Stimulated activated CD4-positive, alpha-beta T cell treated with anti-CD3 and anti-CD28 coated beads, Interleukin-4, amount 100 ng/mL, for 4 hours (primary cell): ENCODE data around the gene SYNGR4.
"Not testable (repeated sequence)": the region's sequence is repeated elsewhere in the genome, so short reads cannot be mapped to it uniquely, and the experiment has no call there.

Source experiments
- DNase-seq, 2 experiments: peaks; one replicate each; pipeline ENCODE4 v3.0.0-alpha.2; 2020

The SYNGR4 gene

DNA sequence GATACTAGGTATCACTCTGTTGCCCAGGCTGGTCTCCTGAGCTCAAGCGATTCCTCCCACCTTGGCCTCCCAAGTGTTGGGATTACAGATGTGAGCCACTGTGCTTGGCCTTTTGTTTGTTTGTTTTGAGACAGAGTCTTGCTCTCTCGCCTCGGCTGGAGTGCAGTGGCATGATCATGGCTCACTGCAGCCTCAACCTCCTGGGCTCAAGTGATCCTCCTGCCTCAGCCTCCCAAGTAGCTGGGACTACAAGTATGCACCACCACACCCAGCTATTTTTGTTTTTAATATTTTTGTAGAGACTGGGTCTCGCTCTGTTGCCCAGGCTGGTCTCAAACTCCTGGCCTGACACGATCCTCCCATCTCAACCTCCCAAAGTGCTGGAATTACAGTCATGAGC, 7.6 kb downstream of the SYNGR4 start:
- not testable (repeated sequence) for DNase-seq

DNA sequence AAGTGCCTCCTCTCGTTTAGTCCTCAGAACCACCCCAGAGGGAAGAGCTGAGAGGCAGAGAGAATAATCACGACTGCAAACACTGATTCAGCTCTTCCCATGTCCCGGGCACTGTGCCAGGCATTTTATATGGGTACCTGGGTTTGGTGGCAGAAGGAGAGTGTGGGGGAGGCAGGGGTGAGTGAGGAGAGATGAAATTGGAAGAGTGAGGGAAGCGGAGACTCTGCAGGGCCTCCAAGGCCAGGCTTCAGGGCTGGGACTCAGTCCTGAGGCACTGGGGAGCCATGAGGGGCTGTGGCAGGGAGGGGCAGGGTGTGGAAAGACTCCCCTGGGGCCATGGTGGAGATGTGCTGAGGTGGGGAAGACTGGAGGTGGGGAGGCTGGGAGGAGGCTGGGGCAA, 8.7 kb downstream of the SYNGR4 start:
- DNase-seq: no peak

DNA sequence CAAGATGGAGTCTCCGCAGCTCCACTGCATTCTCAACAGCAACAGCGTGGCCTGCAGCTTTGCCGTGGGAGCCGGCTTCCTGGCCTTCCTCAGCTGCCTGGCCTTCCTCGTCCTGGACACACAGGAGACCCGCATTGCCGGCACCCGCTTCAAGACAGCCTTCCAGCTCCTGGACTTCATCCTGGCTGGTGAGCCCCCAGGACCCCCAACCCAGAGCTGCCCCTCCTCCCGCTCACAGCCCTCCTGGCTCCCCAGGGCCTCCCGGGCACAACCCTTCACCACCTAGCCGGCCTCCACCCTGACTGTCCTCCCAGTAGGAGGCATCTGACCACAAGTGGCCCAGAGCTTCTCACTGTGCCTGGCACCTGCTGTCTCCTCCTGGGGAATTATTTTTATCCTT, 9.4 kb downstream of the SYNGR4 start:
- DNase-seq: no peak

DNA sequence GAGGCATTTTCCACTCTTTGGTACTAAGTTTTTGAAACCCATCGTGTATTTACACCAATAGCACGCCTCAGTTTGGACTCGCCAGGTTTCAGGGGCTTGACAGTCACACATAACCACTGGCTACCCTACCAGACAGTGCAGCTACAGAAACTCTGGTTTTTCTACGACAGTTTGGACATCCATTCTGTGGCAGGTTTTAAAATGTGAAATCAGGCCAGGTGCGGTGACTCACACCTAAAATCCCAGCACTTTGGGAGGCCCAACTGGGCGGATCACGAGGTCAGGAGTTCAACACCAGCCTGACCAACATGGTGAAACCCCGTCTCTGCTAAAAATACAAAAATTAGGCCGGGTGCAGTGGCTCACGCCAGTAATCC, 14.0 kb downstream of the SYNGR4 start:
- DNase-seq: no peak

DNA sequence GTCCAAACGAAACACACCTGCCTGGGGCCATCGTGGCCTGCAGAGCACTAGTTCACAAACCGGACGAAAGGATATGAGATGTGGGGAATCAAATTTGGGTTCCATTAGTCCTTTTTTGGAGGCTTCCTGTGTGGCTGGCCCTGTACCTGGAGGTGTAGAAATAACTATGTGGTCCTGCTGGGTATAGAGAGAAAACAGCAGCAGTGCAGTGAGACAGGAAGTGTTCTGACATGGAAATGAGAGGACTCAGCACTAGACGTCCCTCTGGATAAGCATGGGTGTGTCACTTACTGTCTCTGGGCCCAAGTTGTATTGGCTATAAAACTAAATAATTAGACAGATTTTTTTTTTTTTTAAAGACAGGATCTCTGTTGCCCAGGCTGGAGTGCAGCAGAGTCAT, 14.9 kb downstream of the SYNGR4 start:
- no peak for DNase-seq

DNA sequence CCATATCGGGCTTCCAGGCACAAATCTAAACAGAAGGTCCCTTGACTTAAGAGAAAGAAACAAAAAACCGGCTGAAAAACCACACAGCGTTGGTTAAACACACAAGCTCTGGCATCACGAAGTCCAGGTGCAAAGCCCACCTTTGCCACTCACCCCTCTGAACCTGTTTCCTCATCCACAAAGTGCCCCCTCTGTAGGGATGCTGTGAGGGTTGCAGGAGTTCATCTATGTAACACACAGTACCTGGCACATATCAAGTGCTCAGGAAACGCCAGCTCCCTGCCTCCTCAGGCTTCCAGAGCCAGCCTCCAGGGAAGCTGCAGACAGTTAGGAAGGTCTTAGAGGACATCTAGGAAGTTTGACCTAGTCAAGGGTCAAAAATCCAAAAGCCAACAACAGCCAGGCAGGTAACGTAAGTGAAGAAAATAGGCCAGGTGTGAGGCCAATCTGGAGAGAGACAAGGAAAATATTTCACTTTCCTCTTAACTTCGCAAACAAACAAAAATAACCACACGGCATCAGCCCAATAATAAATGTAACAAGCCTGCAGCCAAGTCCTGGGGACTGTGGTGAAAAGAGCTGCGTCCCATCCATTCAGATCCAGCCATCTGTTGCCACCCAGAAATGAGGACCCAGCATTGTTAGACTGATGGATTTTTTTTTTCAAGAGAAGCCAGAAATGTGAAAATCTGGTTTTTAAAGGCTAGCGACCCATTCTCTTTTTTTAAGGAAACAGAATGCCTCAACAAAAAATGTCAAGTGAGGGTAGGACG, 17.2 kb downstream of the SYNGR4 start:
- no peak for DNase-seq

DNA sequence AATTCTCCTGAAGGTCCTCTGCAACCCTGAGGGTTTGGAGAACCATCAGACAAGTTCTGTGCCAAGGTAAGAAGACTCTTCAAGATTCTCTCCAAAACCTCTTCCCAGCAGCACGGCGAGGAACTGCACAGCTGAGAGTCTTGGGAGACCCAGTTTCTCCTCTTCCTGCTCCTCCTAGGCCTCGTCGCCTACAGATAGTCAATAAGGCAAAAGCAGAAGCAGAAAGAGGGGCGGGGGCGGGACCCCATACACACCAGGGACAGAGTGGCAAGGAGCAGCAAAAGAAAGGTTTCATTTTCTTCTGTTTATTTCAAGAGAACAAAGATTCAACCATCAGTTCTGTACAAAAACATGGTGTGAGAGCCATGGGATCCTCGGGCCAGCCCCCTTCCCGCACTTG, 18.1 kb downstream of the SYNGR4 start:
- no peak for DNase-seq

DNA sequence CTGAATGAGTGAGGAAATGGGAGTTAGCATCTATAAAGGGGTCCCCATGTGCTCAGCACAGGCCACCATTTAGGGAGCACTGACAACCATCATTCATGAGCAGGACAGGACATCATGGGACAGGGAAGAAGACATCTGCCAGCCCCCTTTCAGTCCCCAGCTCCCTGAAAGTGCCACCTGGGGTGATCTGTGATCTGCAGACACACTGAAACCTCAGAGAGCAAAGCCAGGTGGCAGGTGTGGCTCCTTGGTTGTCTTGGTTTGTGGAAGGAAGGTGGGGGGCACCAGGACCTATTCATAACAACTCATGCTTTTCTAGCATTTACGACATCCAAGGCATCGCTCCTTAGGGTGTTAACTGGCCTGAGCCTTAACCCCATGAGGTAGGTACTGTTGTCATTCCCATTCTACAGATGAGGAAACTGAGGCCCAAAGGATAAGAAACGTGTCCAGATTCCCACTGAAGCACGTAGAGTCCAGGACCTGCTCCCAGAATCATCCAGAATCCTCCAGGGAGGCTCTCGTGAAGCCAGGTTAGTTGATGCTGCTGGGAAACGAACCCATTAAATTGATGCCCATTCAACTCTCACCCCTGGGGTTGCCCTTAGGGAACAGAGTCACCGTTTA, 21.4 kb downstream of the SYNGR4 start:
- DNase-seq: no peak

DNA sequence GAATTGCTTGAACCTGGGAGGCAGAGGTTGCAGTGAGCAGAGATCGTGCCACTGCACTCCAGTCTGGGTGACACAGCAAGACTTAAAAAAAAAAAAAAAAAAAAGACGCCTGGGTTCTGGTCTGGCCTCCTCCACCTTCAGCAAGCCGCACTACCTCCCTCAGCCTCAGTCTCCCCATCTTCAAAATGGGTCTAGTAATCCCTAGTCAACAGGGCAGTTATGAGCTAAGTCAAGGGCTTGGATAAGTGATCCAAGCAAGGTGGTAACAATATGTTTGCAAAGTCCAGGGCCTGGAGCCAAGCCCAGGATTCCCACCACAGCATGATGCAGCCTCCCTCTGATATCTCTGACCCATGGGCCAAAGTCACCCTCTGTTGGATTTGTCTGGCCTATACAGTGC, 22.8 kb downstream of the SYNGR4 start:
- DNase-seq: no peak

DNA sequence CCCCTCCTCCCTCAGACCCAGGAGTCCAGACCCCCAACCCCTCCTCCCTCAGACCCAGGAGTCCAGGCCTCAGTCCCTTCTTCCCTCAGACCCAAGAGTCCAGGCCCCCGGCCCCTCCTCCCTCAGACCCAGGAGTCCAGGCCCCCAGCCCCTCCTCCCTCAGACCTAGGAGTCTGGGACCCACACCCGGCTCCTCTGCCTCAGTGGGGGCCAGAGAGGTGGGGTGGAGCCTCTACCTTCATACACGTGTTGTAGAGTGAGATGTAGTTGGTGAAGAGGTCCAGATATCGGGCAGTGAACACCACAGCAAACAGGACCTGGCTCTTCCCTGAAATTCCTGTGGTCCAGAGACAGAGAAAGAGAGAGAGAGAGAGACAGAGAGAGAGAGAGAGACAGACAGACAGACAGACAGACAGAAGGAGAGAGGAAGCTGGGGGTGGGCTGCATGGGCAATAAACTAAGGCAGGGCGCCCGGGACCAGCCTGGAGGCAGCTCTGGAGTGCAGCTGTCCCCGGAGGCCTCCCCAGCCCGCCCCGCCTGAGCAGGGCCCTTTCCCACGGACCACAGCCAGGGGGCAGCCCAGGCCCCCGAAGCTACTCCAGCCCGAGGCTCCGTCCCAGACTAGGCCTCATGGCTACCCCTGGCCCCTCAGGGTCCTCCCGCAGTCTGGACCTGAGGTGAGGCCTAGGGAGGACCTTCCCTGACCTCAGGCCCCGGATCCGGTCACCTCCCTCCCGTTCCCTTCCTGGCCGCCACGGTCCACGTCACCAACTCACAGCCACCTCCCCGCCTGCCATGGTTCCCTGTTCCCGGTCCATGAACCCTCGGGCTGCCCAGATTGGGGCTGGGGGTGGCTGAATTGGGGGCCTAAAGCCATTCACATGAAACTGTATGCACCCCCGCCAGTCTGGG, 26.3 kb downstream of the SYNGR4 start:
- peak; percentile 60 to 61 for DNase-seq

DNA sequence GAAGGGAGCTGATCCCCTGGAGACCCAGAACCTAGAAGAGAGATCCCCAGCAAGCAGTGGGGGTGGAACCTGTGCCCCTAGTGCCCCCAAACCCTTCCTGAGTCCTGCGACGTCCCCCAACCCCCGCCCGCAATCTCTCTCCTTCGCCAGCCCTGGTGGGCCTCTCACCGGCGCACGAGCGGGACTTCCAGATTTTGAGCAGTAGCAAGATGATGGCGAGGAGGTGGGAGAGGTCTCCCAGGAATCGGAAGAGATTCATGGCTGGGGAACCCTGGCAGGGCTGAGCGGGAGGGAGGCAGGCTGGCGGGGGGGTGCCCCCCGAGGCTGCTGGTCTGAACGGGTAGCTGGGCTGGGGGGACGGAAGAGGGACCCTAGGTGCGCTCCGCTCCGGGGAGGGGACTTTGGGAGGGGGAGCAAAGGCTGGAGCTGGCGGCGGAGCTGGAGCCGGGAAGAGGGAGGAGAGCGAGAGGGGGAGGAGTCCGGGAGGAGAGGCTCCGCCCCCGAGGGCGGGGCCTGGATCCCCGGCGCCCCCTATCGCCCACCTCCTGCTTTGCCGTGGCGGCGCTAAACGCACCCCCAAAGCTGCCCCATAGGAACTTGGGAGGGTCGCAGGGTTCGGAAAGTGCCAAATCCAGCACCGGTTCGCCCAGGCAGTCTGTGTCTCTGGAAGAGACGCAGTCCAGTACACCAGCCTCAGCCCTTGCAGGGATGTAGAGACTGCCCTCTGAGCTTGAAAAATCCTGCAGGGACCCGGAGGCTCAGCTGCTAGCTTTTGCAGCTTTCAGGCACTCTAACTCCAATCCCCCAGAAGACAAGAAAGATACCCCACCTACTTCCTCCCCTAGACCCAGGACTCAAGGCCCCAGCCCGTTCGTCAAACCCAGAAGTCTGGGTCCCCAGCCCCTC, 27.2 kb downstream of the SYNGR4 start, which contains the start of gene KDELR1:
Gene KDELR1 (minus strand): TSS at position 452 of the 906 bp plus-strand sequence. CDS start 193 bp downstream, at position 259.
- peak; percentile 60 to 73 for DNase-seq

DNA sequence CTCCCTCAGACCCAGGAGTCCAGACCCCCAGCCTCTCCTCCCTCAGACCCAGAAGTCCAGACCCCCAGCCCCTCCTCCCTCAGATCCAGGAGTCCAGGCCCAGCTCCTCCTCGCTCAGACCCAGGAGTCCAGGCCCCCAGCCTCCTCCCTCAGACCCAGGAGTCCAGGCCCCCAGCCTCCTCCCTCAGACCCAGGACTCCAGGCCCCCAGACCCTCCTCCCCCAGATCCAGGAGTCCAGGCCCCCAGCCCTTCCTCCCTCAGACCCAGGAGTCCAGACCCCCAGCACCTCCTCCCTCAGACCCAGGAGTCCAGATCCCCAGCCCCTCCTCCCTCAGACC, 27.8 kb downstream of the SYNGR4 start:
- not testable (repeated sequence) for DNase-seq

DNA sequence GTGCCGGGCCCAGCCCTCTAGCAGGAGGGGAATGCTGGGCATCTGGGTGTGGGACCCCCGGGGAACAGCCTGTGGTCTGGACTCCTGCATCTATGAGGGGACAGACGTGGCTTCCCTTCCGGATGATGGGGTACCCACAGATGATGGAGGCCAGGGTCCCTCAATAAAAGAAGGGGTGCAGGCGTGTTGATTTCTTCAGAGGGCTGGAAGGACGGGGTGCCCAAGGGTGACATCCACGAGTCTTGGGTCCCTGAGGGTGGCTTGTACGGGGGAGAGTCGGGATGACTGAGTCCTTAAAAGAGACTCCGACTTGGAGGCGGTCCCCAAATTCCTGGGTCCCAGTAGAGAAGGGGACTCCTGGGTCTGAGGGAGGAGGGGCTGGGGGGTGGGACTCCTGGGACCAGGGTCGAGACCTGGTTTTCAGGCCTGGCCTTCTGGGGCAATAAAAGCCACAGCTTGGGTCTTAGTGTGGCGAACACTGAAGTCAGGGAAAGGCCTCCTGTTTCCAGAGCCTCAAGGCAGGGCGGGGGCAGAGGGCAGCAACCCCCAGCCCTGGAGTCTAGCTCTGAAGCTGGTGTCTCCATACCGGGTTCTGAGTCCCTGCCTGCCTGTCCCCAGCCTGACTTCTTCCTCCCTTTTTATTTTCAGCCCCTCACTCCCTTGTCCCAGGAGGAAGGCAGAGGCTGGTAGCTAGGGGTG, 28.8 kb downstream of the SYNGR4 start:
- no peak for DNase-seq

DNA sequence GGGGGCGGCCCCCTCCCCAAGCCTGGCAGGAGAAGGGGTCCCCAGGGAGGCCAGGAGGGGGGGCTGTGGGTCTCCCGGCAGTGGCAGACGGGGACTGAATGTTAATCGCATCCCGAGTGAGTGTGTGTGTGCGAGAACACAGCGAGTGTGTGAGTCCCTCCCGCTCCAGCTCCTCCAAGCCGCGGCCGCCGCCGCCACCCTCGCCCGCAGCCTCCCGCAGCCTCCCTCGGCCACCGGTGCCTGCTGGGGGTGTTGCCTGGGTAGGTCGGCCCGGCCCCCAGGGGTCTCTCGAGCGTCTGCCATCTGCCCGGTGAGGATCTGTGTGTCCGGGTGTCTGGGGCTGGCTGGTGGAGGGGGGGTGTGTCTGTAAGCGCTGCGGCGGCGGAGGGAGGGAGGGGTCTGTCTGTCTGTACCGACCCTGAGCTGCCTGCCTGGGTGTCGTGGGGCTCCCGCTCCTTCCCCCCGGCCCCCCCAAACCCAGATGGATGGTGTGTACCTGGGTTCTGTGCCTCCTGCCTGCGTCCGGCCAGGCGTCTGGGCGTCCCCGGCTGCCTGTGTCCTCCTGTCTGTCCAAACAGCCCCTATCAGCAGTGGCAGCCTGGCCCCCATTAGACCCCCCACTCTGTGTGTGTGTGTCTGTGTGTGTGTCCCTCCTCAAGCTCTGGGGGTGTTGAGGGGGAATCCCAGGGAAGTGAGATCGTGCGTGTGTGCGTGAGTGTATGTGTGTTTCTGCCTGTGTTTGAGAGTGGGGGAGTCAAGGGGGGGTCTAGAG, 29.6 kb downstream of the SYNGR4 start, which contains the start of gene GRIN2D:
Gene GRIN2D (plus strand): TSS at position 110 of the 772 bp plus-strand sequence. CDS start 4,725 bp downstream, outside the sequence.
- DNase-seq: no peak

DNA sequence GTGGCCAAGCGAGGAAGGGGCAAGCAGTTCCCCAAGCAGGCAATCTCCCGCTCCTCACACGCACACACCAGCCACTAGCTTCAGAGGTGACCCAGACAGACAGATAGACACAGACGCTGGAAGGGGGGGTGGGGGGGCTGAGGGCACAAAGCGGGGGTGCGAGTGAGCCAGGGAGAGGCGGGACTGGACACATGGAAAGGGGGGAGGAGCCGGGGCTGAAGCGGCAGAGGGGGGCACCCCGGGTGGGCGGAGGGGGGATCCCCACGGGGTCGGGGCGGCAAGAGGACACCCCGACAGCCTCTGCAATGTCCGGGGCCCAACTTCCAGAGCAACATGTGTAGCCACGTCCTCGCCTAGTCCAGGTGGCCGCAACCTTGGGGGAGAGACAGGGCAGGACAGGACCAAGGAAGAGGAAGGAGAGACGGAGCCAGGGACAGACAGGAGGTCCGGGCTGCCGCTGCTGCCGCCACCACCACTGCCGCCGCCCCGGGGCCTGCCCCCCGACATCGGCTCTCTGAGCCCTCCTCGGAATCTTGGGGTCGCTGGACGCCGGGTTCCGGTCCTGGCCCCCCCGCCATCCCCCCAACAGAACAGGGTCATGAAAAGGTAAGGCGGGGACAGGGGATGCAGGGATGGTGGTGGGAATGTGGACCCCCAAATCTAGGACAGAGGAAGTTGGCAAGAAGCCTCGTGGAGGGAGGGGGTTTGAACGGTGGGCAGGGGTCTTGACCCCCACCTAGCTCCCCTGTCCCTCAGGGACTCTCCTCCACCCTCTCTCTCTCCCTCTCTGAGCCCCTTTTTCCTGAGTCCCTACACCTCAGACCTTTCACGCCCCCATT, 30.4 kb downstream of the SYNGR4 start:
- DNase-seq: no peak

DNA sequence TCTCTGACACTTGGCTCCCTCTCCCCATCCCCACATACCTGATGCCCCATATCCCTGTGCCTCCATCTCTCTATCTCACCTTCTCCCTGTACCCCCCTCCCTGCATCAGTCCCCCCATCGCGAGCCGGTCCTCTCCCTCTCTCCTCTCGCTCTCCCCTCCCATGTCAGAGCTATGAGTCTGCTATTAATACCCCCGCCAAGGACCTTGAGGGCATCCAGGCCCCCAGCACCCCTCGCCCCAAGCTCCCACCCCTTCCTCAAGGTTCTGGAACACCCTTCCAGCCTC, 30.9 kb downstream of the SYNGR4 start:
- DNase-seq: no peak

DNA sequence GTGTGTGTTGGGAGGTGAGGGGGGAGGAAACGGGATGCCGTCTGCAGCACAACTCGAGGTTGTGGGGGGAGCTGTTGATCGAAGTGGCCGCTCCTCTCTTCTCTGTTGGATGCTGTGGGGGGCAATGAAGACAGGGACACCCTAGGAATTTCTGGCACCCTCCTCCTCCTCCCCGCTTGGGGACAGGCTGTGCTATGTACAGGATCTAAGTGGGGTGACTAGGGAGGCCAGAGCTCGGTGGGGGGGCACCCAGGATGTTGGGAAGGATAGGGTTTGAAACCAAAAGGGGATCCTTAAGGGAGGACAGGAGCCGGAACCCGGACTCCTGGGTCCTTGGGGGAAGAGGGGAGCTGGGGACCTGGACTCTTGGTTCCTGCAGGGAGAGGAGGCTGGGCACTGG, 31.3 kb downstream of the SYNGR4 start:
- no peak for DNase-seq

DNA sequence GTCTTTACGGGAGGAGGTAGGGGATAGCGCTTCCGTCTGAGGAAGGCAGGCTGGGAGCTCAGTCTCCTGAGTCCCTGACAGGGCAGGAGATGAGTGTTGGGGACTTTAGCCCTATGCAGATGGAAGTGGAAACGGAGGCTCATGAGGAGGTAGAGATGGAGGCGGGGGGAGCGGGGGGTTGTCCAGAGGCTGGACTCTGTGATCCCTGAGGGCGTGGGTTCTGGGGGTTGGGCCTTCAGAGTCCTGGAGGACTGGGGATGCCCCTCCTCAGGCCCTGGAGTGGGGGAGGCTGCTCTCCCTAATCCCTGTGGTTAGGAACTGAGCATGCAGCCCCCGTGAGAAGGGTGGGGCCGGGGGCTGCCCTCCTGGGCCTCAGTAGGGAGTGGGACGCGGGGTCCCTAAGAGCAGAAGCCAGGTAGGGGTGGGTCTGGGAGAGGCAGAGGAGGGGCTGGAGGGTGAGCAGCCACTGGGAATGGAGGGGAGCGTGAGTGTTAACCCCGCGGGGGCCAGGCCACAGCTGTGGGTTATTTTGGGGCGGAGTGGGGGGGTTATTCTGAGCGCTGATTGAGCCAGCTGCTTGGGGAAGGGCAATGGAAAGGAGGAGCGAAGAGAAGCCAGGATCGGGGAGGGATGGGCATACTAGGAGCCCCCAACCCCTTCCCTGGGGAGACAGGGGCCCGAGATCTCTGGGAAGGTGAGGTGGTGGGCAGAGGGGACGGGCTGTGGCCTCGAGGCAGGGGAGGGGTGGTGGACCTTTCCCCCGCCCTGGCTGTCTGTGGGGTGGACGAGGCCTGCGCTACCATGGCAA, 32.1 kb downstream of the SYNGR4 start:
- DNase-seq: no peak

DNA sequence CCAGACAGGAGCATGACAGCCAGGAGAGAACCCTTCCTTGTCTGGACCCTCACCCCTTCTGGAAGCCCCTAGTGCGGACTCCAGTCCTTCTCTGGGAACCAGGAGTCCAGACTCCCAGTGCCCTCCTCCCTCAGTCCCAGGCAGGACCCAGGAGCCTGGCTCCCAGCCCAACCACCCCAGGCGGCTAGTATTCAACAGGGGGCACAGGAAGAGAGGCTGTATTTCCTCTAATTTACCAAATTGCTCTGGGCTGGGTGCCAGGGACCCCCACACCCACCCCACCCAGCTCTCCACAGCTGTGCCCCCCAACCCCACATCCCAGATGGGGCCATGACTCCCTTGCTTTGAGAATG, 32.6 kb downstream of the SYNGR4 start:
- DNase-seq: no peak
